Measurements from ENCODE around the gene F10.

Gene F10

DNA sequence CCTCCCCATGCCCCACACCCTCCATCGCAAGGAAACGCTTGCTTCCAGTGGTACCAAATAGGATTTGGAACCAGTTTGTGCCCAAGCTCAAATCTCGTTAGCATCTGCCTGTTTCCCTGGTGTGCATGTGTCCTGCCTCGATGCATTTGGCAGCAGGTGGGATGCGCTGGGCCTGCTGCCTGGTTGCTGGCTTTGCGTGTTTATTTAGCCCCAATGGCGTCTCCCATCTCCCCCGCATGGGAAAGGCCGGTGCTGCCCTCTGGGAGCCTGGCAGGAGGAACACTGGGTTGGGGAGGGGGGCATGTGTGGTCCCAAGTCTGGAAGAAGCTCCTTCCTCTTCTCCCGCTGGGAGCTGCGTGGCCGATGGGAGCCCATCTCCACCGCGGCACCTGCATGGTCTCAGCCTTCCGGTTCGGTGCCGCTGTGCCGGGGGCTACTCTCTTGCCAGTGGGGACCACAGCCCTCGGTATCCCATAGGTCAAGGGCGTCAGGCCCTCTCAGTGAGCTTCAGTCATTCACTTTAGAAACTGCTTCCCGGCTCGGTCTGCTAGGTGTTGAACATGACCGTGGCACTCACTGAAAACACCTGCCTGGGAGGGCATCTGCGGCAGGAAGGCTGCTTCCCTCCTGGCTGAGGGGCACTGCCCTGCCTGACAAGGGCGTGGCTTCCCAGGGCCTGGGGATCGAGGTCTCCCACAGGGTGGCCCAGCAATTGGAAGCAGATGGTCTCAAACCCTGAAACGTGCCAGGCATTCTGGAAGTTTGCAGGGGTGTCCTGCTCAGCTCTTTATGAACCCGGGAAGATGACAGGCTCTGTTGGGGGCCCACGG lies 28.8 kb upstream of the F10 start:
- Histone ChIP-seq H3K4me1 (ENCODE audit: control insufficient read depth, insufficient read depth, low read depth, low read length) (peaks cover 6% of the 10 kb centered on the region), H2BK12ac (ENCODE audit: low read length in 2 of 2) (no peak overlapping the region), H2BK15ac (ENCODE audit: low read depth, poor library complexity, severe bottlenecking) (no peak overlapping the region), H4K8ac (ENCODE audit: low read length) (no peak overlapping the region), H2AFZ (ENCODE audit: low read depth, low read length) (no peak overlapping the region), H2BK5ac (ENCODE audit: low read depth, low read length, poor library complexity, severe bottlenecking) (no peak overlapping the region), H3K27me3 (ENCODE audit: control insufficient read depth in 1 of 2, insufficient read depth in 1 of 2, low read length in 2 of 2) (peaks cover 41 to 43% of the 10 kb centered on the region in 2 experiments), H2BK120ac (ENCODE audit: low read depth, low read length) (no peak overlapping the region), H3K23ac (ENCODE audit: low read length in 2 of 2) (no peak overlapping the region), H2AK5ac (ENCODE audit: low read length, severe bottlenecking) (no peak overlapping the region), H3K18ac (ENCODE audit: low read depth in 1 of 2, low read length in 2 of 2) (no peak overlapping the region), H3K14ac (ENCODE audit: low read length in 2 of 2) (peak overlapping the region in 1 of 2 experiments; percentile 55), H3K4ac (ENCODE audit: low read depth in 1 of 2, low read length in 2 of 2) (no peak overlapping the region), H3K9me3 (ENCODE audit: control insufficient read depth, low read length) (no peaks in the 10 kb centered on the region), H4K91ac (ENCODE audit: low read length) (no peak overlapping the region), H3K4me2 (ENCODE audit: low read length, poor library complexity, severe bottlenecking) (no peak overlapping the region), H3K79me1 (replicated peaks; ENCODE audit: low read length, poor library complexity, severe bottlenecking) (no peaks in the 10 kb centered on the region), H3K4me3 (ENCODE audit: insufficient read depth in 1 of 2, low read depth in 1 of 2, low read length in 2 of 2) (no peak overlapping the region), H3K27ac (ENCODE audit: low read length, poor library complexity, severe bottlenecking) (no peak overlapping the region), H3K9ac (ENCODE audit: low read length) (no peak overlapping the region), H3K36me3 (ENCODE audit: control insufficient read depth in 1 of 2, insufficient read depth in 2 of 2, low read depth in 1 of 2, low read length in 2 of 2) (peaks cover 0 to 2% of the 10 kb centered on the region in 2 experiments)
- WGBS: 83% methylated on average over 29 of the region's 29 CpGs
- no peak for DNase-seq

DNA sequence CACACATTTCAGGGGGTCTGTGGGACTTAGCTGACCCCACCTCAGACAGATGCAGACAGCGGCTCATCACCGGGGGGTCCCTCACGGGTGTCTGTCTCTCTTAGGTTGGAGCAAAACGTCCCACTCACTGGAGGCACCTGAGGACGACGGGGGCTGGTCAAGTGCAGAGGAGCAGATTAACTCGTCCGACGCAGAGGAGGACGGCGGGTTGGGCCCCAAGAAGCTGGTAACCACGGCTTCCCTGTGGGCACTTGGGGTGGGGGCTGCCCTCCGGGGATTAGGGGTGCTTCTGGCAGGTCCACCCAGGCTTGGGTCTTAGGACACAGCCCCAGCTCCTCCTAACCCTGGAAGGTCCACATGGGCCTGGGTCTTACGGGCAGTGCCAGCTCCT lies 28.2 kb upstream of the F10 start:
- no peak overlapping the region for H2BK12ac ChIP-seq (ENCODE audit: low read length in 2 of 2)
- H3K4me1 ChIP-seq (ENCODE audit: control insufficient read depth, insufficient read depth, low read depth, low read length): peaks cover 6% of the 10 kb centered on the region
- no peak overlapping the region for H4K8ac ChIP-seq (ENCODE audit: low read length)
- peaks cover 47 to 48% of the 10 kb centered on the region in 2 experiments for H3K27me3 ChIP-seq (ENCODE audit: control insufficient read depth in 1 of 2, insufficient read depth in 1 of 2, low read length in 2 of 2)
- DNase-seq: no peak
- H2AK5ac ChIP-seq (ENCODE audit: low read length, severe bottlenecking): no peak overlapping the region
- no peak overlapping the region for H4K91ac ChIP-seq (ENCODE audit: low read length)
- H3K4ac ChIP-seq (ENCODE audit: low read depth in 1 of 2, low read length in 2 of 2): no peak overlapping the region
- no peak overlapping the region for H2BK15ac ChIP-seq (ENCODE audit: low read depth, poor library complexity, severe bottlenecking)
- no peak overlapping the region for H2BK120ac ChIP-seq (ENCODE audit: low read depth, low read length)
- WGBS: 82% methylated on average over 14 of the region's 14 CpGs
- H3K4me3 ChIP-seq (ENCODE audit: insufficient read depth in 1 of 2, low read depth in 1 of 2, low read length in 2 of 2): no peak overlapping the region
- no peak overlapping the region for H3K23ac ChIP-seq (ENCODE audit: low read length in 2 of 2)
- no peaks in the 10 kb centered on the region for H3K9me3 ChIP-seq (ENCODE audit: control insufficient read depth, low read length)
- no peak overlapping the region for H2BK5ac ChIP-seq (ENCODE audit: low read depth, low read length, poor library complexity, severe bottlenecking)
- H3K79me1 ChIP-seq (replicated peaks; ENCODE audit: low read length, poor library complexity, severe bottlenecking): no peaks in the 10 kb centered on the region
- no peak overlapping the region for H3K27ac ChIP-seq (ENCODE audit: low read length, poor library complexity, severe bottlenecking)
- no peak overlapping the region for H3K9ac ChIP-seq (ENCODE audit: low read length)
- no peak overlapping the region for H3K14ac ChIP-seq (ENCODE audit: low read length in 2 of 2)
- H3K18ac ChIP-seq (ENCODE audit: low read depth in 1 of 2, low read length in 2 of 2): no peak overlapping the region
- H3K4me2 ChIP-seq (ENCODE audit: low read length, poor library complexity, severe bottlenecking): no peak overlapping the region
- H2AFZ ChIP-seq (ENCODE audit: low read depth, low read length): no peak overlapping the region
- H3K36me3 ChIP-seq (ENCODE audit: control insufficient read depth in 1 of 2, insufficient read depth in 2 of 2, low read depth in 1 of 2, low read length in 2 of 2): peaks cover 0 to 2% of the 10 kb centered on the region in 2 experiments

DNA sequence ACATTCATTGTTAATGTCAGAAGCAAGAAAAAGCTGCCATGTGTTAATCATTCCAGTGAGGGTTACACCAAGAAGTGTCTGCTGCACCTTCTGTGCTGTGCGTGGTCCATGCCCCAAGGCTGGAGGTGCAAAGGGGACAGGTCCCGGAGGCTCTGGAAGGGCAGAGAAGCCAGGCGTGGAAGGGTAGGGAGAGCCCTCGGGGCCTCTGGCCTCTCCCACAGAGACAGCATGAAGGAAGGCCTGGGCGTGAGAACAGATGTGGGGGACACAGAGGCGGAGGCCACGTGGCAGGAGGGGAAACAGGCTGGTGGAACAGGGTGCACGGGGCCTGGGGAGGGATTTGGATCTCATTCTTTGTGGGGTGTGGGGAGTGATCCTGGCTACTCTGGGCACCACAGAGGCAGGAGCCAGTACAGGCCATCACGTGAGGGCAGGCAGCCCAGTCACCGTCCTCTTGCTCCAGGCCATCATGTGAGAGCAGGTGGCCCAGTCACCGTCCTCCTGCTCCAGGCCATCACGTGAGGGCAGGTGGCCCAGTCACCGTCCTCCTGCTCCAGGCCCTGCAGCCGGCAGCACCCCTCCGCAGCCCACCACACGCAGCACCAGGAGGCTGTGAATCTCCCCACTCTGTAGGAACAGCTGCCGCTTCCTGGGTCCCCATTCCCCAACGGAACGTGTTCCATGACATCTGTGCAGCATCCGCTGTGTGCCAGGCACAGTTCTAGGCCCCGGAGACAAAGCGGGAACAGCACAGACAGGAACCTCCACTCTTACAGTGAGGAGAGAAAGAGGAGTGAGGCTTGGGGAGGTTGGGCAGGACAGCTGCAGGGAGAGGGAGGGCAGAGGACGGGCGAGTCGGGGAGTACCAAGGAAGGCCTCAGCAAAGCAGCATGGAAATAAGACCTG lies 27.2 kb upstream of the F10 start:
- Histone ChIP-seq H2AFZ (ENCODE audit: low read depth, low read length) (no peak overlapping the region), H3K9me3 (ENCODE audit: control insufficient read depth, low read length) (no peaks in the 10 kb centered on the region), H3K4me3 (ENCODE audit: insufficient read depth in 1 of 2, low read depth in 1 of 2, low read length in 2 of 2) (no peak overlapping the region), H3K18ac (ENCODE audit: low read depth in 1 of 2, low read length in 2 of 2) (no peak overlapping the region), H3K23ac (ENCODE audit: low read length in 2 of 2) (no peak overlapping the region), H2BK120ac (ENCODE audit: low read depth, low read length) (no peak overlapping the region), H3K27me3 (ENCODE audit: control insufficient read depth in 1 of 2, insufficient read depth in 1 of 2, low read length in 2 of 2) (peaks cover 40 to 48% of the 10 kb centered on the region in 2 experiments), H3K27ac (ENCODE audit: low read length, poor library complexity, severe bottlenecking) (no peak overlapping the region), H3K14ac (ENCODE audit: low read length in 2 of 2) (peak overlapping the region in 1 of 2 experiments; percentile 44), H4K8ac (ENCODE audit: low read length) (no peak overlapping the region), H2BK5ac (ENCODE audit: low read depth, low read length, poor library complexity, severe bottlenecking) (no peak overlapping the region), H3K79me1 (replicated peaks; ENCODE audit: low read length, poor library complexity, severe bottlenecking) (no peaks in the 10 kb centered on the region), H2AK5ac (ENCODE audit: low read length, severe bottlenecking) (no peak overlapping the region), H4K91ac (ENCODE audit: low read length) (no peak overlapping the region), H3K4me2 (ENCODE audit: low read length, poor library complexity, severe bottlenecking) (no peak overlapping the region), H3K36me3 (ENCODE audit: control insufficient read depth in 1 of 2, insufficient read depth in 2 of 2, low read depth in 1 of 2, low read length in 2 of 2) (no peaks in the 10 kb centered on the region), H3K4ac (ENCODE audit: low read depth in 1 of 2, low read length in 2 of 2) (no peak overlapping the region), H3K4me1 (ENCODE audit: control insufficient read depth, insufficient read depth, low read depth, low read length) (peaks cover 6% of the 10 kb centered on the region), H3K9ac (ENCODE audit: low read length) (no peak overlapping the region), H2BK15ac (ENCODE audit: low read depth, poor library complexity, severe bottlenecking) (no peak overlapping the region), H2BK12ac (ENCODE audit: low read length in 2 of 2) (no peak overlapping the region)
- 87% methylated on average over 25 of the region's 25 CpGs for WGBS
- DNase-seq: no peak

Data from mesenchymal stem cell (in vitro differentiated cells and primary cell).